Posterior vena cava (tissue), 2 donors: ENCODE results near the gene IQGAP1. TPM values are rescaled to one million over a fixed set of nuclear protein-coding genes. Genes with fewer than 3 reads are reported as not detected.

Source experiments
- DNase-seq: peaks from one replicate; pipeline ENCODE4 v3.0.0-alpha.2; 2020; ENCODE audit warnings: low spot score
- intact Hi-C, 2 donors: fragments of 100-400 bp; cut with DNase I; formaldehyde crosslinking; loops; one replicate each; pipeline versions ENCODE4 v1.14.1 to v1.14.2; 2022 to 2023
- total RNA-seq, 2 donors: library from RNA; stranded (reverse); fragmentation: NEBNext Ultra II Directional; extraction: Animal tissue kit (Norgen Biotek cat#: 25700); gene quantifications; one replicate each; pipeline ENCODE4 v1.2.1, GENCODE V29; 2021
- donor health status: DM: yes; HTN: yes; CAD: no.
- donor health status: DM: yes; HTN: yes; CAD: no.

The IQGAP1 gene
- total RNA-seq, 2 donors from 2014 or later, result 216 to 265 TPM

DNA sequence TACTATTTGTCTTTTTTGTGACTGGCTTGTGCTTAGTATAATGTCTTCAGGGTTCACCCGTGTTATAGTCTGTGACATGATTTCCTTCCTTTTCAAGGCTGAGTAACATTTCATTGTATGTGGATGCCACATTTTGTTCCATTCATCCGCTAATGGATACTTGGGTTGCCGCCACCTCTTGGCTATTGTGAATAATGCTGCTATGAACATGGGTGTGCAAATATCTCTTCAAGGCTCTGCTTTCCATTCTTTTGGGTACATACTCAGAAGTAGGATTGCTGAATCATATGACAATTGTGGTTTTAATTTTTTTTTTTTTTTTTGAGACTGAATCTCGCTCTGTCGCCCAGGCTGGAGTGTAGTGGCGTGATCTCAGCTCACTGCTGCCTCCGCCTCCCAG is 157.1 kb downstream of the IQGAP1 start:
- DNase-seq, result no peak
- intact Hi-C loops, result no loop called here

DNA sequence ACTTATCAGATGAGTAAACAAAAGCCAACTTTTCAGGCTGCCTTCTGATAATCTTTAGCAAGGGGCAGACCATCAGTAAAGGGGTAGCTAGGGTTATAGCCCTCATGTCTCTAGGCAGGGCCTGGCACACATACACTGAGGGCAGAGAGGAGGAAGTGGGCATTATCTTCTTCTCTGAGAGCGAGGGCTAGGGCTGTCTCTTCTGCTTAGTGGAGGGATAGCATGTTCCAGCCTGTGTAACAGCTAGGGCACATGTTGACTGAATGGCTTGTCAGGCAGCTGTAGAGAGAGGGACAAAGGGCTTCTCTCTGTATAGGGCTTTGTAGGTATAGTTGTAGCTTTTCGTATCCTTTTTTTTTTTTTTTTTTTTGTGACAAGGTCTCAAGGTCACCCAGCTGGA is 159.5 kb downstream of the IQGAP1 start:
- no peak for DNase-seq
- intact Hi-C loops, result no loop called here

DNA sequence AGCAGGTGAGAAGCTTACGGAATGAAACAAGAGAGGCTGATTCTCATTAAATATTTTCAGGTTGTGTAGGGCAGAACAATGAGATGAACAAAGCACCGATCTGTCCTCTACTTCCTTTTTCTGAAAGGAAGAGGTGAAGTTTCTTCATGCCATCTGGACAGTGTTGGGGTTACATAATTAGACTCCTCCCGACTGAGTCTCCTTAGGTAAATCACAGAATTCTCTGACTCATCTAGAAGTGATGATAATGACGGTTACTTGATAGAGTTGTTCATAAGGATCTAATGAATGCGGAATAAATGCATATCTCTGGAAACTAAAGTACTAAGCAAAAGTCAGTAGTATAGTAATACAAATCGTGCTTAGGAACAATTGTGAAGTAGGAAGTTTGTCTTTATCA is 162.9 kb downstream of the IQGAP1 start:
- intact Hi-C loops, result no loop called here
- no peak for DNase-seq

Other genes starting within 250 kb of the IQGAP1 start
- gene SEMA4B, start 186.9 kb upstream of the IQGAP1 start, total RNA-seq, result 10 to 100 TPM; 21.1 to 22.7 TPM
- 10 to 100 TPM; 37.5 to 41.6 TPM for gene CIB1, start 154.3 kb upstream of the IQGAP1 start, total RNA-seq
- 1 to 10 TPM; 4.1 to 5.9 TPM for gene GDPGP1, start 154.0 kb upstream of the IQGAP1 start, total RNA-seq
- not detected for gene TTLL13, start 138.7 kb upstream of the IQGAP1 start, total RNA-seq
- 10 to 100 TPM; 81.6 to 89.7 TPM for gene NGRN, start 122.6 kb upstream of the IQGAP1 start, total RNA-seq
- 1 to 10 TPM; 3.5 to 4.0 TPM for gene ZNF774, start 36.0 kb upstream of the IQGAP1 start, total RNA-seq
- gene CRTC3, start 141.7 kb downstream of the IQGAP1 start, total RNA-seq, result 10 to 100 TPM; 48.0 to 55.5 TPM